CD4-positive, alpha-beta T cell treated with Interleukin-4 for 1 hour (primary cell): Measurements from ENCODE around the gene FAM83C.
A peak's percentile ranks its signal among the peaks of the same experiment; 100 is the strongest.
"Not testable (repeated sequence)": the region's sequence is repeated elsewhere in the genome, so short reads cannot be mapped to it uniquely, and the experiment has no call there.

Experiments
- DNase-seq, 2 donors: peaks; one replicate each; pipeline ENCODE4 v3.0.0-alpha.2; 2020 to 2022

Gene FAM83C

DNA sequence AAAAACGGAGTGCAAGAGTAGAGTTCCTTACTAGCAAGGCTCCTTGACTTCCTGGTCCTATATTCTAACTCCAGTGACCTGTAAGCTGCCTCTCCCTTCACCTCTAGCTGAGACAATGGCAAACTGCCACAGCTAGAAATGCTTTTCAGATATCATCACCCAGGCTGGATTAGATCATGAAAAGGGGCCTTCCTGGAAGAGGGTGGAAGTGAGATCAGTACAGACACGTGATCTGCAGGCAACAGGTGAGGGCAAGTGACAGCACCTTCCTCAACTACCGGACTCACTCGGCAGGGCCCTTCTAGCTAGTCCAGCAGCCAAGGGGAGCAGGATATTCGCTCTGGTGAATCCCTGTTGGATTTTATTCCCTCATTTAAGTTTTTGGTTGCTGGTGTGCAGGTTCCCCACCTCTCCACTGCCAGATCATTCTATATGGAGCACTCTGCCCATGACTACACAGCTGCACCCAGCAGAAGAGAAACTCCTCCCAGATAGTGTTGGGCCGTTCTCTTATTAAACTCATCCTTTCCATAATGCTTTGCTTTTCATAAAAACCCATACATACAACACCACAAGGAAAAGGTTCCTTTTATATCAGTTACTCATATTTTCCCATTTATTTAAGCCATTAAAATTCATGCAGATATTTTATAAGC, 26.4 kb upstream of the FAM83C start:
- no peak for DNase-seq

DNA sequence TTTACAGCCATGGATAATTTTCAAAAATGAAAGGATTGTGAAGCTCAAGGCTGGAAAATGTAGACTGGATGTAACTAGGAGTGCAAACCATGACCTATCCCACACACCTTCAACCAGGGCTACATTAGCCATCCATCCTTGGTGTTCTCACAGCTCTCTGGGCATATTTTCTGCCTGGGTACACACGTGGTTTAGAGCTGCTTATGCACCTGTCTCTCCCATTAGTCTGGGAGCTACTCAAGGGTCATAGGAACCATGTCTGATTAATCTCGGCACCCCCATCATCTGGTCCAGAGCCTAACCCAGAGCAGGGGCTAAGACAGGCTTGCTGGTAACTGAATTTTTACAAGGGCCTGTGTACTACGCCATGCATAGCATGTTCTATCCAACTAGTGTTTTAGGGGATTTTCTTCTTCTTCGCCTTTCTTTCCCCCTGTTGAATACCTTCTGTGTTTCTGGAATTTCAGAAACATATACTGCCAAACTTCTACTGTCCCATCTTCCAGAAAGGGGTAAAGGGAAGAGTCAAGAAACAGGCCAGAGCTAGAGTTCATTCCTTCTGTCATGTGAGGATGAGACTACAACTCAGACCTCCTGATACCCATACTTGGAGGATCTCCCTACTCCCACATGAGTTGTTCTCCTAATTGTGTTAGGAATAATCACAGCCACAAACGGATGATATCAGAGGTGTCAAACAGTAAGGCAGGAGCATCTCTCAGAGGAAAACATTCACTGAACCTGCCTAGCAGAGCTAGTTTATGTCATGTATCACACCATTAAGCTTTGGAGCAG, 25.4 kb upstream of the FAM83C start:
- DNase-seq: no peak

DNA sequence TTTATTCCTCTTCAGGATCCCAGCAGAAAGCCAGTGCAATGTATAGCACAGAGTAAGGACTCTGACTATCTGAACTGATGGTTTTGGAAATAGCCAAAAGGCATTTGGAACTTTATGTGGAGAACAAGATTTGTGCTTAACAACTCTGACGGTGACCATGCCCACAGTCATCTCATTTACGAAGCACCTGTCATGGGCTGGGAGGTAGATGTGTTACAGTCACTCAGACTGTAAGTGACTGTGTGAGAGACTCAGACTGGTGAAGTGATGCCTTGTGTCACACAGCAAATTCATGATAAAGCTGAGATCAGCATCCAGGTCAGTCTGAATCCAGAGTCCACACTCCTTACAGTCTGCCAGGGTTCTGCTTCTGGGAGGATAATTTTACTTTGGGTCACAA, 23.9 kb upstream of the FAM83C start:
- no peak for DNase-seq

- DNase-seq: not testable (repeated sequence)
Observed at GRCh38 chr20:35315632-35316020, 23.4 kb upstream of the FAM83C start.

DNA sequence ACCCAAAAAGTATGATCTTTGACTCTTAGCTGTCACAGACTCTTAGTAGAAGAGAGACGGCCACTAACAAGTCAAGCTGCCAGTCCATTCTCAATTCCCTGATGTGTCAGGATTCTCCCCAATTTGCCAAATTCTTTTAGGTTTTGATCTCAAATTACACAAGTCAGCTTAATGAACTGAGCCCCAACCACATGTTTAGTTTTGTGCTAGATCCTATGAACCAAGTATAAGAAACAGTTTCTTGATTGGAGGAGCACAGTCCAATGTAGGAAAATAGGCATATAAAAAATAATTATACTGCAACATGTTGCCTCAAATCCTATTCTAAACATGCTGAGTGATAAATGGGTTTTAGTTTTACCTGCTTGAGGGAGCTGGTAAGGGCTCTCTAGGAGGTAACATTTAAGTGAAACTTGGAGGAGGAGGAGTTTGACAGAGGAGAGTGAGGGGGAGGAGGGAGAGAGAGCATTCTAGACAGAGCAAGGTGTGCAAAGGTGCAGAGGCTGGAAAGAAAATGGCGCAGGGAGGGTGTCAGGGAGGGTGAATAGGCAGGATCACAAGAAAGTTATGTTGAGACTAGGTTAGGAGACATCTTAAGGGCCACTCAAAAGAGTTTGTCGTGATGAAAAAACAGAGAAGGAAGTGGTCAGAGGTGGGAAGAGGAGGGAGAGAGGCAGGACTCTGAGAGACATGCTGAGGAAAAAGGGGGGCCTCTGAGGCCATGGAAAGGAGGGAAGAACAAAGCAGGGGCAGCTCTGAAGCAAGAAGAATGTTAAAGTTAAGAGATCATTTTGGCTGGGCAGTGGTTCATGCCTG, 22.8 kb upstream of the FAM83C start:
- DNase-seq: no peak

DNA sequence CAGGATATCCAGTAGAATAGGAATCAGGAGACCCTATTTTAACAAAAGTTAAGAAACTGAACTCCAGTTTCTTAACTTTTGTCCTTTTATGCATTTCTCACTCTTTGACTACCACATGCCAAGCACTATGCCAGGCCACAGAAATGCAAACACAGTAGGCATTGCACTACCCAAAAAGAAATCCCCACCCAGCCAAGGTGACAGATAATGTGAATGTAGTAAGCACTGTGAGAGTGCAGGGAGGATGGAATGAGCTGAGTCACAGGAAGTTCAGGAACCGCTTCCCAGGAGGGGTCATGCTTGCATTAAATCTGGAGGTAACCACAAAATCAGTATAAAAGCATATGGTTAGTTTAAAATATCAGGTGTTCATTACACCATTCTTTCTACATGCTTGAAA, 20.1 kb upstream of the FAM83C start:
- DNase-seq: no peak

DNA sequence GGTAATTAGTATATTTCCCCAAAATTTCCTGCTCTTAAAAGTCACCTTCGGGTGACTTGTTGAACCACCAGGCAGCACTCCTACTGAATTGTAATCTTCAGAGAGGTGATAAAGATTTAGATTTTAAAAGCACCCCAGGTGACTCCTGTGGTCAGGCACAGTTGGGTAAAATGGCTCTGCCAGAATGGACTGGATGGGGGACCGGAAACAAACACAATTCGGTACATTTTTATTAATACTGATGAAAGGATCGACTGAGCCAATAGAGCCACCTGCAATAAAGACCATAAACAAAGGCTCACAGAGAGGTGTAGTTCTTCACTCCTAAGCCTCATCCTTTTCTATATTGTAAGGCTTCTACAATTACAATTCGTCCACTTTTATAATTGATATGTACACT, 19.6 kb upstream of the FAM83C start:
- DNase-seq: no peak

DNA sequence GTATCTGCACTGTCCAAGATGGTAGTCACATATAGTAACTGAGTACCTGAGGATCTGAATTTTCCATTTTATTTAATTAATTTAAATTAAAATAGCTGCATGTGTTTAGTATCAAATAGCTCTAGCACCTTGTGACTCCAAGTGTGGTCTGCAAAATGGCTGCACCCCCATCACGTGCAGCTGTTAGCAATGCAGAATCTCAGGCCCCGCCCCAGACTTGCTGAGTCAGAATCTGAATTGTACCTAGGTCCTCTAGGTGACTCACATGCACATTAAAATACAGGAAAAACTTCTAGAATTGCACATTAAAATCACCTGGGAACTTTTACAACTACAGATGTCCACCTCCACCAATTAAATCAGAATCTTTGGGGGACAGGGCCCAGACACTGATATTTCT, 19.2 kb upstream of the FAM83C start:
- DNase-seq: no peak

GRCh38 chr20:35307666-35308653, 15.7 kb upstream of the FAM83C start:
- DNase-seq: no peak

- peak in 1 of 2 donors; percentile 8 for DNase-seq
Observed at GRCh38 chr20:35306931-35307517, 14.8 kb upstream of the FAM83C start.

DNA sequence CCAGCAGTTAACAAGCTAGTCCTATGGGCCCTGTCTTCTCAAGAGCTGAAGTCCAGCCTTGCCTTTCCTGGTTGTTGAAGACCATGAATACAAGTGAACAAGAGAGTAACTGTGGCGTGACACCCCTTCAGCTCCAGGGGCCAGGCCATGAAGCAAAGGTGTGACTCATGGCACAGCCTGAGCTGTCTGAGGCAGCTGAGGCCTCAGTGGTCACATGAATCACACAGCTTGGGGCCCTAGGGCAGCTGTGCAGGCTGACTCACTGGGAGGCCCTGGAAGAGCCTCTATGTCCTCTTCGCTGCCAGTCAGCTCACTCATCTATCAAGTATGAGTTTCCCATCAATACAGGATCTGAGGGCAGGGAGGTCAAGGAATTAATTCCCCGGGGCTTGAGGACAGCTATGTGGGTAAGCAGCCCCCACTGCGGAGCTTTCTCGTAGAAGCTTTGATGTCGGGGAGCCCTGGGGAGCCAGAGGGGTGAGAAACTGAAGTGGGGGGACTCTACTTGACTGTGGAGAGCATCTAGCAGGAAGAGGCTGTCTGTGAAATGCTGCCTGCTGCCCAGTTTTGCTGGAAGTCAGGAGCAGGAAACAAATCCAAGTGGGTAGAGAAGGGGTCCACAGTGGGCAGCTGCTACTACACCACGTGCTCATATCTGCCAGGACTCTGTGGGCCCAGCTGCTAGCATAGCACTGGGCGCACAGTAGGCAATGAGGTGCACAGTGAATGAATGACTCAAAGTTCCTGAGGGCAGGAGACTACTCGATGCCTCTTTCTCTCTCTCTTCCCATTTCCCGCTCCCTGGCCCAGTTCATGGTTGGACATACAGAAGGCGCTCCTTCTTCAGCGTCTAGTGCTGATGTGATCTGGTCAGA, 13.7 kb upstream of the FAM83C start:
- no peak for DNase-seq

DNA sequence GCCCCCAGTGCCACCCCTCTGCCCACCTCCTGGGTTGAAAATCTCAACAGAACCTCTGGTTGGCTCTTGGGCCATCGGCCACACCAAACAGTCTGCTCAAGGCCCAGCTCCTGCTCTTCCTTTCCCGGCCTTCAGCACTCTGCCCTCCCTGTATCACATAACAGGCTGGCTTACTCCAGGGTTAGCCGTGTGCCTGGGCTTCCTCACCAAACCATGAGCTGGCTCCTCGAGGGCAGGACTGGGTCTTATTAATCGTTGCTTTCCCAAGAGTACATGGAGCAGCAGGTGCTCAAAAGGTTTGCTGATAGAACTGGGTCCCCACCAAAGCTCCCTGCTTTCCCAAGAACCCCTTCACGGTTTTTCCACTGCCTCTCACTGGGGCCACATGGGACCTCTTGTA, 12.7 kb upstream of the FAM83C start:
- no peak for DNase-seq

DNA sequence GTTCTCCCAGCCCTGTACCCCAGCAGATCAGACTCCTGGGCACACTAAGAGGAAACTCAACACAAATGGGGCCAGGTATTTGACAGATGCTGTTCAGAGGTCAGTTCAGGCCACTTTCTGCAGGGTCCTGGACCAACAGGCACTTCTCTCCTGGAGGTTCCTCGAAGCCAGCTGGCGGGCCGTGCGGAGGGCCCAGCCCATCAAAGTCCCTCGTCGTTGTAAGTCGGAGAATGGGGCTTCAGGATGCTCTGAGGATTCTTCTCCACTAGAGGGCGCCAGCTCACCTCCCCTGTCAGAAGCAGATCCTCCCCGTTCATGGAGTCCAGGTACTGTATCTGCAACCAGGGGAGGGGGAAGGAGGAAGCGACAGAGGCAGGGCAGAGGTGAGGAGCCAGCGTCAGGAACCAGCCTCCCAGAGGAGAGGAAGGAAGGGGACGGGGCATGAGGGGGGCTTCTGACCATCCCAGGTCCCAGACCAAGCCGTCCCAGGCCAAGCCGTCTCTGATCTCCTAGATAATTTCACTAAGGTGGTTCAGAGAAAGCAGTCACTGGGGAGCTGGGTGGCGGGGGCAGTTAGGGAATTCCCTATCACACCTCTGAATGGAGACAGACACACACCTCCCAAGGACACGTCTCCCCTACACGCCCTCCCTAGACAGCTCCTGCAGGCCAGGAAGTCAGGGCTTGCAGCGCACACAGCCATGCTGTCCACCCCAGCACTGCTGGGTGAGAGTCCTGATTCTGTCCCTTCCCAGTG, 11.7 kb upstream of the FAM83C start:
- peak; percentile 86 for DNase-seq

DNA sequence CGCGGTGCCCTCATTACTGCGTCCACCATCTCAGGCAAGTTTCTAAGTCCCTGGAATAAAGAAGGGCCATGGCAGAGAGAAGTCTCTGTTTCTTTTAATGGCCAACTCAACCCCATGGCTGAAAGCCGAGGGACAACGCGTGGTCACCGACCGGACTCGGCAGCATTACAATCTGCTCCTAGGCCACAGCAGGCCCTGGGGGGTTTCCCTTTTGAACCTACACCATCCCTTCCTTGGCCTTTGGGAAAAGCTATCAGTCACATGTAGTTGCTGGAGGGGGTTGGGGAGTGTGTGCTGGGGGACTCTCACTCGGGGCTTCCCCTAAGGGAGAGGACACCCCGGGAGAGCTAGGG, 11.1 kb upstream of the FAM83C start:
- DNase-seq: no peak

- DNase-seq: no peak
Observed at GRCh38 chr20:35302421-35303335, 10.5 kb upstream of the FAM83C start.

DNA sequence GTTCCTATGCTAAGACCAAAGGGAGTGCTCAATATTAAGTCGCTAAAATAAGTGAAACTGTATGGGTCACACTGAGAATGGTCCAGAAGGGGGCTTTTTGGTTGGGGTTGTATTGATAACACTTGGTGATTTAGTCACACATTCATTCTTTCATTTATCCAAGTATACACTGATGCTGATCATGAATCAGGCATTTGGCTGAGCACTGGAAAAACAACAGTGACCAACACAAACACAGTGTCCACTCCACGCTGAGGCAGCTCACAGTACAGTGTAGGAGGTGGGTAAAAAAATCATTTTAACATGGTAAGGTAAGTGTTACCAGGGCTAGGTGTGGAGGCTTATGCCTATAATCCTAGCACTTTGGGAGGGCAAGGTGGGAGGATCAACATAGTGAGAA, 9.2 kb upstream of the FAM83C start:
- DNase-seq: no peak

DNA sequence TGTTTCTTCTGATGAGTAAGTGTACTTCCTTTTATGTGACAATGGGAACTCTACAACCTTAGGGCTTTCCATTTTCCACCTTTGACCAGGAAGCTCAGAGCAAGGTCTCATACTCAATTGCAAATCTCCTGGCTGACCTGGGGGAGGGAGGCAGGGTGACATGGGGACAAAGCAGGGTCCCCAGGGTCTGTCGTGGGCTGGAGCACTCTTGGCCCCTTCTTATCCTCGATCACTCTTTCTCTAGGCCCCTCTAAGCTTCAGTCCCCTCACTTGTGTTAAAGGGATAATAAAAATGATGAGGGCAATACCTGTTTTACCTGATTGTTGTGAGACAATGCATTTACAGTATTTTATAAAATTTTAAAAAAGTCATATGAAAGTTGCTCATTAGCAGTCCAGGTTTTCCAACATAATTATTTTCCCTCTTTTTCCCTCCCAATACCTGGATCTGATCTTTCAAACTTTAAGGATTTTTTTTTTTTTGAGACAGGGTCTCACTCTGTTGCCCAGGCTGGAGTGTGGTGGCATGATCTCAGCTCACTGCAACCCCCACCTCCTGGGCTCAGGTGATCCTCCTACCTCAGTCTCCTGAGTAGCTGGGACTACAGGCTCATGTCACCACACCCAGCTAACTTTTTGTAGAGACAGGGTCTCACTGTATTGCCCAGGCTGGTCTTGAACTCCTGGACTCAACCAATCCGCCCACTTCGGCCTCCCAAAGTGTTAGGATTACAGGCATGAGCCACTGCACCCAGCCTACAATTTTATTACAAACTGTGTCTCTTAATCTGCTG, 8.4 kb upstream of the FAM83C start:
- no peak for DNase-seq

- no peak for DNase-seq
Observed at GRCh38 chr20:35299780-35300179, 7.6 kb upstream of the FAM83C start.
